Measurements from ENCODE around the gene KLHL2.
"Not testable (repeated sequence)": the region's sequence is repeated elsewhere in the genome, so short reads cannot be mapped to it uniquely, and the experiment has no call there.

DNA sequence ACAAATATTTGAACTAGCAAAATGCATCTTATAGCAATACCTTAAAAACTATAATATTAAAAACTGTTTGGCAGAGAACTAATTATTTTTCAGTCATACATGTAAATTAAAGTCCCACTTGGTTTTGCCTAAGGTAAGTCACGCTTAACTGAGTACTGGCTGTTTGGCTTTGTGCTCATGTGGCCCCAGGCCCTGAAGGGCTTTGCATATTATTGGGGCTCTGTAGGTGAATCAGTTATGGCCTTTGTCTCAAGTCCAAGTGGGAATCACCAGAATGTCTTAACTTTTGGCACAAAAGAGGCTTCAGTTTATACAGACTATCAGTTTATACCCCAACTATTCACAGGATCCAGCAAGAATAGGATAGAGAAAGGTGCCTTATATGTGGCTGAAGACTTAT, 29.5 kb downstream of the KLHL2 start:
- TF ChIP-seq, protein P1, sequence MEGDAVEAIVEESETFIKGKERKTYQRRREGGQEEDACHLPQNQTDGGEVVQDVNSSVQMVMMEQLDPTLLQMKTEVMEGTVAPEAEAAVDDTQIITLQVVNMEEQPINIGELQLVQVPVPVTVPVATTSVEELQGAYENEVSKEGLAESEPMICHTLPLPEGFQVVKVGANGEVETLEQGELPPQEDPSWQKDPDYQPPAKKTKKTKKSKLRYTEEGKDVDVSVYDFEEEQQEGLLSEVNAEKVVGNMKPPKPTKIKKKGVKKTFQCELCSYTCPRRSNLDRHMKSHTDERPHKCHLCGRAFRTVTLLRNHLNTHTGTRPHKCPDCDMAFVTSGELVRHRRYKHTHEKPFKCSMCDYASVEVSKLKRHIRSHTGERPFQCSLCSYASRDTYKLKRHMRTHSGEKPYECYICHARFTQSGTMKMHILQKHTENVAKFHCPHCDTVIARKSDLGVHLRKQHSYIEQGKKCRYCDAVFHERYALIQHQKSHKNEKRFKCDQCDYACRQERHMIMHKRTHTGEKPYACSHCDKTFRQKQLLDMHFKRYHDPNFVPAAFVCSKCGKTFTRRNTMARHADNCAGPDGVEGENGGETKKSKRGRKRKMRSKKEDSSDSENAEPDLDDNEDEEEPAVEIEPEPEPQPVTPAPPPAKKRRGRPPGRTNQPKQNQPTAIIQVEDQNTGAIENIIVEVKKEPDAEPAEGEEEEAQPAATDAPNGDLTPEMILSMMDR (IDR thresholded peaks at IDR 0.05): not testable (repeated sequence)
- not testable (repeated sequence) for TF ChIP-seq POLR2AphosphoS5 (IDR thresholded peaks at IDR 0.05)
